Umbilical cord (tissue), 2 donors: ENCODE measurements around the gene SMCHD1. TPM values are rescaled to one million over a fixed set of nuclear protein-coding genes. Genes with fewer than 3 reads are reported as not detected.
"Not testable (repeated sequence)": the region's sequence is repeated elsewhere in the genome, so short reads cannot be mapped to it uniquely, and the experiment has no call there.

Source experiments
- DNase-seq: peaks from one replicate; pipeline ENCODE4 v3.0.0-alpha.2; 2015; ENCODE audit warnings: low spot score
- total RNA-seq: library from RNA; depleted of rRNA; stranded (reverse); fragments of >200 nt; gene quantifications from one replicate; pipeline ENCODE4 v1.2.3, GENCODE V29; 2014; ENCODE audit warnings: low replicate concordance; ENCODE audit not compliant: insufficient read depth

The SMCHD1 gene
- total RNA-seq, 1 donor from 2014 or later: 165 TPM

DNA sequence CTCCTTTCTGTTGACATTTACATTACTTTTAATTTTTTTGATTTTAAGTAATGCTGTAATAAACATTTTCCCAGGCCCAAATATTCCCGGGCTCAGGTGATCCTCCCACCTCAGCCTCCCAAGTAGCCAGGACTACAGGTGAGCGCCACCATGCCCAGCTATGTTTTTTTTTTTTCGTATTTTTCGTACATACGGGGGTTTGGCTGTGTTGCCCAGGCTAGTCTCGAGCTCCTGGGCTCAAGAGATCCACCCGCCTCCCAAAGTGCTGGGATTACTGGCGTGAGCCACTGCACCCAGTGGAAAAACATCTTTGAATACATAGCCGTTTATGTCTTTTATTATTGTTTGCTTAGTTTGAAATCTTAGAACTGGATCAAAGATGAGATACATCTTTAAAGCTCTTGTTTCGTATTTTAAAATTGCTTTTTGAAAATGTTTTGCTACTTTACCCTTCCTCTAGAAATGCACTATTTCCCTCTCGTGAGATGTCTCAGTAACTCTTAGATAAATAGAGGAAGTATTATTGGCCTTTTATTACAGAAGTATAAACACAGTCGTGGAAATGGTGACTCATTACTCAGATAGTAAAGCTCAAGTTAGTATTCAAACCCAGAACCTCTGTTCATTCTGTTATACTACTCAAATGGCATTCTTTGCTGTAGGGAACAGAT lies 2.4 kb downstream of the SMCHD1 start:
- peak; percentile 61 for DNase-seq

- not testable (repeated sequence) for DNase-seq
These were observed 5.3 kb downstream of the SMCHD1 start for GRCh38 chr18:2660849-2661248.

- DNase-seq: not testable (repeated sequence)
These were observed 6.8 kb downstream of the SMCHD1 start for GRCh38 chr18:2662288-2662687.

DNA sequence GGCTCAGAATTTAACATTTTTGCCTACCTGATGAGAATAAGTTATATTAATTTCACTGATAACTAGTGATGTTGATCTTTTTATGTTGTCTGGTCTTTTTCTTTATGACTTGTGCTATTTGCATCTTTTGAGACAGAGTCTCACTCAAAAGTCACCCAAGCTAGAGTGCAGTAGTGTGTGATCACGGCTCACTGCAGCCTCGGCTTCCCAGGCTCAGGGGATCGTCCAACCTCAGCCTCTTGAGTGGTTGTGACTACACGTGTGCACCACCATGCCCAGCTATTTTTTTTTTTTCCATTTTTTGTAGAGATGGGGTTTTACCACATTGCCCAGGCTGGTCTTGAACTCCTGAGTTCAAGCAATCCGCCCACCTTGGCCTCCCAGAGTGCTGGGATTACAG lies 7.5 kb downstream of the SMCHD1 start:
- no peak for DNase-seq

DNA sequence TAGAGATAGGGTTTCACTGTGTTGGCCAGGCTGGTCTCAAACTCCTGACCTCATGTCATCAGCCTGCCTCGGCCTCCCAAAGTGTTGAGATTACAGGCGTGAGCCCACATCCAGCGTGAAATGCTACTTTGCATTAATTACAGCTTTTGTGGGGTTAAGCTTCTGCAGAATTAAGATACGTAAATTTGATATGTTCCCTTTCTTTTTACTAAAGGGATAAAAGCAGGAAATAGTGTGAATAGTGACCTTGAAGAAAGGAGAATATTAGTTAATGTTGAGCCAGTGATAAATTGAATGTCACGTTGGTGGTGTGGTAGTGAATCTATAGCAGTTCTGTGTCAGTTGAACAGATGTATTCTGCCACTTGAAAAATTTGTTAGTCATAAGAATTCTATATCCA lies 16.9 kb downstream of the SMCHD1 start:
- DNase-seq: no peak

DNA sequence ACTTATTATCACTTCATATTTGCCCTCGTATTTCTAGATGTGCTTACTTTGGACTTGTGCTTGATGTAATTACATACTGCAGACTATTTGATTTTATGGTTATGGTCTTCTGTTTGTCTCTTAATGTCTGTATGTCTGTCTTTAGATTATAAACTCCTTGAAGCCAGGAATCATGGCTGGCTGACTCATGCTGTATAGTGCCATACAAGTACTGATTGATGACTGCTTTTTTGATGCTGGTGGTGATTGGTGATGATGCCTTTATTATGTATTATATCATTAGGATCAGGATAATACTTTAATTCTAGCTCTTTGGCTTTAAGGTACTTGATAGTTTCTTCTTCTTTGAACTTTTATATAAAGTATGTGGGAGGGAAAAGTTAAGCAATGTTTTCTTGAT lies 17.3 kb downstream of the SMCHD1 start:
- DNase-seq: no peak

DNA sequence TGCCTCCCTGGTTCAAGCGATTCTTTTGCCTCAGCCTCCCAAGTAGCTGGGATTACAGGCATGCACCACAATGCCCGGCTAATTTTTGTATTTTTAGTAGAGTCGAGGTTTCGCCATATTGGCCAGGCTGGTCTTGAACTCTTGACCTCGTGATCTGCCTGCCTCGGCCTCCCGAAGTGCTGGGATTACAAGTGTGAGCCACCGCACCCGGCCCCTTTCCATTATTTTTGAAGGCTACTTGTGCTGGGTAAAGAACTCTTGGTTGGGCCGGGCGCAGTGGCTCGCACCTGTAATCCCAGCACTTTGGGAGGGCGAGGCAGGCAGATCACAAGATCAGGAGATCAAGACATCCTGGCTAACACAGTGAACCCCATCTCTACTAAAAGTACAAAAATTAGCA lies 23.4 kb downstream of the SMCHD1 start:
- DNase-seq: not testable (repeated sequence)

- no peak for DNase-seq
These were observed 24.8 kb downstream of the SMCHD1 start for GRCh38 chr18:2680216-2680792.

- DNase-seq: no peak
These were observed 26.6 kb downstream of the SMCHD1 start for GRCh38 chr18:2681993-2682603.

- no peak for DNase-seq
These were observed 27.5 kb downstream of the SMCHD1 start for GRCh38 chr18:2683055-2683454.

GRCh38 chr18:2686349-2686968 lies 30.9 kb downstream of the SMCHD1 start:
- DNase-seq: no peak

- DNase-seq: no peak
These were observed 32.0 kb downstream of the SMCHD1 start for GRCh38 chr18:2687390-2688001.

DNA sequence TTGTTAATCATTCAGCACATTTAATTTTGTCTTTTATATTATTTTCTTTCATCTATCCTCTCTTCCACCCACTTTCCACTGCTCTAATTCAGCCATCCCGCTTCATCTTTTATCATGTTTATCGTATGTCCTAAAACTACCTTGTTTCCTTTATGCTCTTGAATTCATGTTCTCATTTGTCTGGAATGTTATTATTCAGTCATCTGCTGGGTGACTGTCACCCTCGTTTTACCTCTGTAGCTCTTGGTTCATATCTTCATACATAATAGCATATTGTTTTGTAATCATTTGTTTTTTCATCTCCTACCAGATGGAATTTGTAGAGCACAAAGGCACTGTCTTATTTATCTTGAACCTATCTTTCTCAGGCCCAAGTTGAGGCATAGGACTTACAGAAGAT lies 37.0 kb downstream of the SMCHD1 start:
- DNase-seq: no peak

- DNase-seq: no peak
These were observed 41.7 kb downstream of the SMCHD1 start for GRCh38 chr18:2697184-2697583.

DNA sequence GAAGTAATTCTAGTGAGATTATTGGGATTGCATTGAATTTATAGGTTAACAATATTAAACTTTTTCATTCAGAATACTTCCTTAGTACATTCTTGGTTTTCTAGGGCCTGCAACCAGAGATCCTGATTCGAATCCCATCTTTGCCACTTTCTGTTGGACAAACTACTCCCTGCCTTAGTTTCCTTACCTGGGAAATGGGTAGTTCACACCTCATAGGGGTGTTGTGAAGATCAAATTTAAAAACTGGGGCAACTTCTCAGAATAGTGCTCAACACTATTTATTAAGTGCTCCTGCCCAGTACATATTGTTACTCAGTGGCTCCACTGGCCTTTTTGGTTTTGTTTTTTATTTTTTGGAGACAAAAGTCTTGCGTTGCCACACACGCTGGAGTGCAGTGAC lies 43.5 kb downstream of the SMCHD1 start:
- DNase-seq: no peak

GRCh38 chr18:2704541-2704940 lies 49.0 kb downstream of the SMCHD1 start:
- no peak for DNase-seq

DNA sequence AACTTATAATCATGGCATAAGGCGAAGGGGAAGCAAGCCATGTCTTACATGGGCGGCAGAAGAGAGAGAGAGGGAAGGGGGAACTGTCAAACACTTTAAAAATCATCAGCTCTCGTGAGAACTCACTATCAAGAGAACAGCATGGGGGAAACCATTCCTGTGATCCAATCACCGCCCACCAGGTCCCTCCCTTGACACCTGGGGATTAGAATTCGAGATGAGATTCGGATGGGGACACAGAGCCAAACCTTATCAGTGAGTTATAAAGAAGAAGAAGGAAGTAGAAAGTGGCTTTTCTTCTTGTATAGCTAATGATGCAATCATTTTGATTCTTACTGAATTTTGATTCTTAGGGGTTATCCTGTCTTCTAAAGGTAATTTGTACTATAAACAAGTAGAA lies 51.4 kb downstream of the SMCHD1 start:
- no peak for DNase-seq

GRCh38 chr18:2707551-2708168 lies 52.1 kb downstream of the SMCHD1 start:
- DNase-seq: no peak

GRCh38 chr18:2709316-2709715 lies 53.8 kb downstream of the SMCHD1 start:
- no peak for DNase-seq

- DNase-seq: no peak
These were observed 58.6 kb downstream of the SMCHD1 start for GRCh38 chr18:2714140-2714539.

DNA sequence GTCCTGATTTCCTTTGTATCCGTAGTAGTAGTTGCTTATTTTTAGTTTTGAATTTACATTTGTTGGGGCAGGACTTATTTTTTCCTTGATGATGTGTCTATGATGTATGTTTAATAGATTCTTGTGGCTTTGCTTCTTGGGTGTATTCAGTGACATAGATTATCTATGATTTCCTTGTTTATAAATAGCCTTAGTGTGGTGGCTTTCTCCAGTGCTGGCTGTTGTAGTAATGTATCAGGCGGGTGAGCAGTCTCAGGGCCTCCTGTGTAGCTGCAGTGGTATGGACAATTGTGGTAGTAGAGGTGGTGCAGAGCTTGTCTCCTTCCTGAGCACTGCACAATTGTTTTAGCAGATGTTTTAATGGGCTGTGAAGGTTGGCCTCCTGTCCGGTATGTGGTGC lies 60.5 kb downstream of the SMCHD1 start:
- no peak for DNase-seq
